Mesodermal cell (in vitro differentiated cells): ENCODE data around the gene MAGI2.

Source experiments
- H3K27ac ChIP-seq: 2 replicates; pipeline ENCODE4 v1.7.0; 2013; ENCODE audit warnings: mild to moderate bottlenecking, low read depth, low read length, moderate library complexity; ENCODE audit not compliant: severe bottlenecking
- H3K36me3 ChIP-seq: 2 replicates; pipeline ENCODE4 v1.7.1; 2013; ENCODE audit warnings: mild to moderate bottlenecking, low read length, moderate library complexity; ENCODE audit not compliant: control insufficient read depth, insufficient read depth
- H3K4me1 ChIP-seq: one replicate; pipeline ENCODE4 v1.7.1; 2013; ENCODE audit warnings: mild to moderate bottlenecking, low read length; ENCODE audit not compliant: insufficient read depth, control insufficient read depth, poor library complexity, severe bottlenecking
- H3K4me3 ChIP-seq: 2 replicates; pipeline ENCODE4 v1.7.0; 2013; ENCODE audit warnings: low read length, control low read depth, mild to moderate bottlenecking; ENCODE audit not compliant: insufficient read depth, poor library complexity, severe bottlenecking; ENCODE audit errors: extremely low read depth
- H3K9me3 ChIP-seq: 2 replicates; pipeline ENCODE4 v1.7.1; 2013; ENCODE audit warnings: mild to moderate bottlenecking, low read length, moderate library complexity; ENCODE audit not compliant: control insufficient read depth
- WGBS, 2 experiments: methylation state at CpG; one replicate each; pipeline ENCODE4 v1.1.5; 2013; ENCODE audit warnings: missing lambda C conversion rate in 2 of 2; ENCODE audit not compliant: insufficient coverage in 2 of 2; 5-methylcytosine and 5-hydroxymethylcytosine counted together

Gene MAGI2

GRCh38 chr7:78747592-78747991, 705.9 kb downstream of the MAGI2 start:
- Histone ChIP-seq H3K4me1 (no peaks in the 10 kb centered on the region), H3K27ac (no peak overlapping the region), H3K9me3 (no peaks in the 10 kb centered on the region), H3K4me3 (no peak overlapping the region), H3K36me3 (no peaks in the 10 kb centered on the region)
- 0 to 58% methylated on average over 1 to 2 of the region's 3 CpGs for WGBS, 2 experiments

GRCh38 chr7:78746301-78746700, 707.2 kb downstream of the MAGI2 start:
- H3K4me1 ChIP-seq = no peaks in the 10 kb centered on the region
- 60 to 88% methylated on average over 2 of the region's 2 CpGs for WGBS, 2 experiments
- H3K27ac ChIP-seq = no peak overlapping the region
- no peaks in the 10 kb centered on the region for H3K36me3 ChIP-seq
- no peak overlapping the region for H3K4me3 ChIP-seq
- H3K9me3 ChIP-seq = no peaks in the 10 kb centered on the region

- no peaks in the 10 kb centered on the region for H3K36me3 ChIP-seq
- H3K4me1 ChIP-seq = no peaks in the 10 kb centered on the region
- 80 to 100% methylated on average over 1 of the region's 1 CpG for WGBS, 2 experiments
- H3K27ac ChIP-seq = no peak overlapping the region
- no peaks in the 10 kb centered on the region for H3K9me3 ChIP-seq
- no peak overlapping the region for H3K4me3 ChIP-seq
These were observed 710.8 kb downstream of the MAGI2 start for GRCh38 chr7:78742694-78743093.

- Histone ChIP-seq H3K27ac (no peak overlapping the region), H3K4me3 (no peak overlapping the region), H3K36me3 (no peaks in the 10 kb centered on the region), H3K9me3 (no peaks in the 10 kb centered on the region), H3K4me1 (no peaks in the 10 kb centered on the region)
- no CpG with 5 or more reads among the region's 1 CpG for WGBS, 2 experiments
These were observed 716.9 kb downstream of the MAGI2 start for GRCh38 chr7:78736548-78736947.

- Histone ChIP-seq H3K27ac (no peak overlapping the region), H3K4me3 (no peak overlapping the region), H3K9me3 (no peaks in the 10 kb centered on the region), H3K4me1 (no peaks in the 10 kb centered on the region), H3K36me3 (no peaks in the 10 kb centered on the region)
- 81 to 86% methylated on average over 2 to 3 of the region's 6 CpGs for WGBS, 2 experiments
These were observed 718.8 kb downstream of the MAGI2 start for GRCh38 chr7:78734626-78735025.

- H3K9me3 ChIP-seq = peaks cover 4% of the 10 kb centered on the region
- no peaks in the 10 kb centered on the region for H3K36me3 ChIP-seq
- no peak overlapping the region for H3K4me3 ChIP-seq
- H3K27ac ChIP-seq = no peak overlapping the region
- no peaks in the 10 kb centered on the region for H3K4me1 ChIP-seq
These were observed 733.4 kb downstream of the MAGI2 start for GRCh38 chr7:78720066-78720465.

GRCh38 chr7:78718212-78718611, 735.3 kb downstream of the MAGI2 start:
- 67 to 88% methylated on average over 2 to 4 of the region's 5 CpGs for WGBS, 2 experiments
- H3K4me3 ChIP-seq = no peak overlapping the region
- H3K27ac ChIP-seq = no peak overlapping the region
- H3K4me1 ChIP-seq = no peaks in the 10 kb centered on the region
- H3K9me3 ChIP-seq = no peaks in the 10 kb centered on the region
- no peaks in the 10 kb centered on the region for H3K36me3 ChIP-seq

GRCh38 chr7:78716876-78717275, 736.6 kb downstream of the MAGI2 start:
- WGBS, 2 experiments = 62 to 71% methylated on average over 6 to 7 of the region's 10 CpGs
- H3K27ac ChIP-seq = peak overlapping the region; percentile 3
- H3K9me3 ChIP-seq = no peaks in the 10 kb centered on the region
- H3K4me3 ChIP-seq = no peak overlapping the region
- H3K4me1 ChIP-seq = no peaks in the 10 kb centered on the region
- H3K36me3 ChIP-seq = no peaks in the 10 kb centered on the region

GRCh38 chr7:78714356-78714755, 739.1 kb downstream of the MAGI2 start:
- Histone ChIP-seq H3K4me1 (no peaks in the 10 kb centered on the region), H3K27ac (no peak overlapping the region), H3K9me3 (no peaks in the 10 kb centered on the region), H3K4me3 (no peak overlapping the region), H3K36me3 (no peaks in the 10 kb centered on the region)
- WGBS, 2 experiments = 100% methylated on average over 2 of the region's 4 CpGs; no CpG with 5 or more reads in 1 of the 2 experiments

GRCh38 chr7:78712111-78712510, 741.4 kb downstream of the MAGI2 start:
- Histone ChIP-seq H3K4me3 (no peak overlapping the region), H3K36me3 (no peaks in the 10 kb centered on the region), H3K4me1 (no peaks in the 10 kb centered on the region), H3K27ac (no peak overlapping the region), H3K9me3 (no peaks in the 10 kb centered on the region)
- 100% methylated on average over 3 of the region's 3 CpGs; no CpG with 5 or more reads in 1 of the 2 experiments for WGBS, 2 experiments

- no peak overlapping the region for H3K27ac ChIP-seq
- H3K4me1 ChIP-seq = no peaks in the 10 kb centered on the region
- no peaks in the 10 kb centered on the region for H3K9me3 ChIP-seq
- no peaks in the 10 kb centered on the region for H3K36me3 ChIP-seq
- H3K4me3 ChIP-seq = no peak overlapping the region
- no CpG with 5 or more reads among the region's 1 CpG for WGBS, 2 experiments
These were observed 743.8 kb downstream of the MAGI2 start for GRCh38 chr7:78709658-78710057.
